ENCODE measurements around the gene WNT4.
A peak's percentile ranks its signal among the peaks of the same experiment; 100 is the strongest.

WNT4 gene

GRCh38 chr1:22143065-22144033, at the start of gene WNT4:
TSS of gene WNT4 (minus strand) at chr1:22143097. CDS start at chr1:22142922, 175 bp downstream.
- no peak for DNase-seq

DNA sequence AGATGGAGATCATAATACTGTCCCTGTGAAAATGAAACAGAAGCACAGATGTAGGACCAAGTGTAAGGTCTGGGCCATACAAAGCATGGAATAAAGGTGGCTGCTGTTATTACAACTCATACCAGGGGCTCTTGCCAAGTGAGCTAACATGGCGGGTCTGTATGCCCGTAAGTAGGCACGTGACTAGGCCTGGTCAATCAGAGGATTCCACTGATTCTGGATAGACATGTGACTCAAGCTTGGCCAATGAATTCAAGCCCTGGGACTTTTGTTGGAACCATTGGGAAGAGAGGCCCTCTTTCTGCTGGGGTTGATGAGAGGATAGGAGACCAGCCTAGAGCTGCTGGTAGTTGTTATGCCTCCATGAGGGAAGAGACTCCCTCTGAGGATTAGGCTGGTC, 47.8 kb upstream of the WNT4 start:
- DNase-seq: no peak

DNA sequence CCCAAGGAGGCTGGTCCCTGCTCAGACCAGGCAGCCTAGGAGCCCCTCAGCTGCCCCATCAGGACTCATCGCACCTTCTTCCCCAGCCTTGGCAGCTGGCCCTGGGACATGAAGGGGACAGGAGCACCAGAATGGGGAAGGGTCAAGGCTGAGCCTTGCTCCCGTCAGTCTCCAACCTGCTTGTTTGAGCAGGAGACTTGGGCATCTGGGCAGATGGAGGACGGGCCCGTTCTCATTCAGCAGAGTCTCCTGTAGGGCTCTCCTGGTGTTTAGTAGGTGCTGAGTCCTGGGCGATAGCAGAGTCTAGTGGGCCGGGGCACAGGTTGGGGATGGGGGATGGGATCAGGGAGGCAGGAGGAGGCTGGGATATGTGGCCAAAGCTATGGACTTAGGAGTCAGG, 47.4 kb upstream of the WNT4 start:
- DNase-seq: no peak

GRCh38 chr1:22189619-22190018, 46.7 kb upstream of the WNT4 start:
- no peak for DNase-seq

GRCh38 chr1:22188914-22189313, 46.0 kb upstream of the WNT4 start:
- no peak for DNase-seq

- no peak for DNase-seq
Measured at GRCh38 chr1:22188436-22188835, 45.5 kb upstream of the WNT4 start.

DNA sequence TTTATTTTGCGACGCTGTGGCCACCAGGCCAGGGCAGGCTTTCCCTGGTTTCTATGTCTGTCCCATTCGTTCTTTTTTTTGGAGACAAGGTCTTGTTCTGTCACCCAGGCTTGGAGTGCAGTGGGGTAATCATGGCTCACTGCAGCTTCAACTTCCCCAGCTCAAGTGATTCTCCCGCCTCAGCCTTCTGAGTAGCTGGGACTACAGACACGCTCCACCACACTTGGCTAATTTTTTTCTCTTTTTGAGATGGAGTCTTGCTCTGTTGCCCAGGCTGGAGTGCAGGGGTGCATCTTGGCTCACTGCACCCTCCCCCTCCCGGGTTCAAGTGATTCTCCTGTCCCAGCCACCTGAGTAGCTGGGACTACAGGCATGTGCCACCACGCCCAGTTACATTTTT, 43.4 kb upstream of the WNT4 start:
- DNase-seq: no peak

DNA sequence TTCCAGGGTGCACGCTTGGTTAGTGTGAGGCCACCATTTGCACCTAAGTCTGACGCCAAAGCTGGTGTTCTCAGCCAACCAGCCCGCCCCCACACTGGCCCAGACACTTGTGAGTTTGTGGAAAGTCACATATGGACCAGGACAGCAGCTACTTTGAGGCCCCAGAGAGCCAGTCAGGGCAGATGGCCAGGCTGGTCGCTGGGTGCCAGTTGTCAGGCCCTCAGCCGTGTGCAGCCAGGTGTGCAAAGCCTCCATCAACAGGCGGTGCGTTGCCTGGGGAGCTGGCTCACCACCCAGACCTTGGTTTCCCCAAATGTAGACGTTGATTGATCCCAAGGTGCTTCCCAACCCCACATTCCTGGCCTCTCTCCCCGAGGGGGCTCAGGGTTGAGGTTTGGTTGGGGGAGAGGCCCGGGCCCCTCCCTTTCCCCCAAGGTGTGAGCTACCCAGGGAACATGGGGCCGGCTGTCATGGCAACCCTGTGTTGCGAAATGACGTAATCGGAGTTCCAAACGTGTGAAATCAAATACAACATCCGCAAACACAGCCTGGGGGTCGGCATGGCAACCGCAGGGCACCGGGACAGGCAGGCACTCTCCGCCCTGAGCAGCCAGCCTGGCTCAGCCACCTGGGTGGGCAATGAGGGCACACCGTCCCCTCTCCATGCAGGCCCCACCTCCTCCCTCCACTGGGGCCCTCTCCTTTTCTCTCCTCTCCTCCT, 42.2 kb upstream of the WNT4 start:
- DNase-seq: no peak

DNA sequence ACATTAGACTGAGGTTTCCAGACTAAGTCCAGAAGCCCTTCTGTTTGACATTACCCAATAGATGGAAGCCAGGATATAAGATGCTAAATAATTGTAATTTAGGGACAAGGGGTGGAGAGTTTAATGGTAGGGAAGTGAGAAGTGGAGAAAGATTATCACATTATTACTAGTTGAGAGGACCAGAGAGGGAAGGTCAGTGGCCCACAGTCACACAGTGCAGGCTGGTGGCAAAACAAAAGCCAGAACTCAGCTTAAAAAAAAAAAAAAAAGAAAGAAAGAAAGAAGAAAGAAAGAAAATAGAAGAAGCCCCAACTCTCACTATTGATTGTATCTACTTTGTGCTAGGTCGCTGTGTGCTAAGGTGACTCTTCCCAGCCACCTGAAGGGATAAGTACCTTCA, 41.6 kb upstream of the WNT4 start:
- DNase-seq: no peak

GRCh38 chr1:22182715-22183114, 39.8 kb upstream of the WNT4 start:
- DNase-seq: no peak

DNA sequence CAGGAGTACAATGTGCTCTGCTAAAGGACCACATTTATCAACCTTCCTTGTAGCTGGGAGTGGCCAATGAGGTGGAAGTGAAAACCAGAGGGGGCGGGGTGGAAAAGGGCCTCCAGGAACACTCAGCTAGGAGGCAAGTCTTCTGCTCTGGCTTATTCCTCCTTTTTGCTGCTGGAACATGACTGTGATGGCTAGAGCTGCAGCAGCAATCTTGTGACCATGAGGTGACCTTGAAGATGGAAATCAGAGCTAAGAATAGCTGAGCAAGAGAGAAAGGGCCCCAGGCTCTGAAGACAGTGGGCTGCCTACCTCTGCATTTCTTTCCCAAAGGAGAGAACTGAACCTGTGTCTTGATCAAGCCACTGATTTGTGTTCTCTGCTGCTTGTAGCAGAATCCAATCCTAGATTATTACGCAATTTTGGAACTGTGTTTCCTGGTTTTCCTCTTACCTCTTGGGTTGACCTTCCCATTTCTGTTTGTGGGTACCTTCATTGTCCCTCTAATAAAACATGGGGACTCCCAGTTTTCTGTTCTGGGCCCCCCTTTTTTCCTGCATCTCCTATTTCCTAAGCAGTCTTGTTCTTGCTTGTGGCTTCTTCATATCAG, 36.4 kb upstream of the WNT4 start:
- no peak for DNase-seq

DNA sequence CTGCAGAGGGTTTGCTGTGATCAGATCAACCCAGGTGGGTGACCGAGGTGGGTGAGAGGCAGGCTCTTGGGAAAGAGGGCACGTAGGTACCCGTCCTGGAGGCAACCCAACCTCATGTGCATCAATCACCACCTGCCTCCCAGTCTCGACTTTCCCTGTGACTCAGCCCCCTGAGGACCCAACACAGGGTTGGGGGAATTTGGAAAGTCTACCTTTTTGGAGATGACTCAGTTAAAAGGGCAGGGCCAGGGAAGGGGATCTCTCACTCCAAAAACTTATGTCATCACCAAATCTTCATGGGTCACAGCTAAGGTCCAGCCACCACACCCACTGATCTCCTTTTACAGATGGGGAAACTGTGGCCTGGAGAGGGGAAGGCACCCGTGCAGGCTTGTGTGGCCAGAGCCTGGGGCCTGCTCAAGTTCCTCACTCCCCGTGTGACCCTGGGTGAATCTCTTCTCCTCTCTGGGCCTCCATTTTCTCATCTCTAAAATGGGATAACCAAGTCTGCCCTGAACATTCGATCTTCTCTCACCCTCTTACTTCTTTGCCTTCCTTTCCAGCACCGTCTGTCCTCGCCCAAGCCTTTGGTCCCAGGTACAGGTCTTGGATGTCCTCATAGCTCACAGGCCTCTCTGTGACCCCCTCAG, 34.6 kb upstream of the WNT4 start:
- DNase-seq: peak; percentile 24

- peak; percentile 38 for DNase-seq
Measured at GRCh38 chr1:22176258-22176657, 33.4 kb upstream of the WNT4 start.

- DNase-seq: no peak
Measured at GRCh38 chr1:22174446-22175220, 31.7 kb upstream of the WNT4 start.

GRCh38 chr1:22171951-22172715, 29.2 kb upstream of the WNT4 start:
- no peak for DNase-seq

DNA sequence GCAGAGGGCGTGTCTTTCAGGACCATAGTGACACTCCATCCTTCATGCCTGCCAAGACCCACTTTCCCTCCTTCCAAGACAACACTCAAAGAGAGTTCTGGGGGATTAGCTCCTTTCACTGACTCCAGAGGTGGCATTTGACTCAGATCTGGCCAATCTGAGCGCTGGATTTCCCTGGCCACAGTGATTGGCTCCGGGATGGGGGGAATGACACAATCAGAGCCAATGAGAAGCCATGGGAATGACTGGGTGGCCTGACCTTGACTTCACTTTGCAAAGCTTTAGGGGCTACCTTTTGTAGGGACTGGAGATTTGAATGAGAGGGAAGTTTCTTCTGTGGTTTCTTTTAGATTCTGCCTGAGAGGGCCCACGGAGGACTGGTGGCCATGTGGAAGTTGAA, 26.9 kb upstream of the WNT4 start:
- DNase-seq: no peak

- no peak for DNase-seq
Measured at GRCh38 chr1:22168412-22168973, 25.6 kb upstream of the WNT4 start.

DNA sequence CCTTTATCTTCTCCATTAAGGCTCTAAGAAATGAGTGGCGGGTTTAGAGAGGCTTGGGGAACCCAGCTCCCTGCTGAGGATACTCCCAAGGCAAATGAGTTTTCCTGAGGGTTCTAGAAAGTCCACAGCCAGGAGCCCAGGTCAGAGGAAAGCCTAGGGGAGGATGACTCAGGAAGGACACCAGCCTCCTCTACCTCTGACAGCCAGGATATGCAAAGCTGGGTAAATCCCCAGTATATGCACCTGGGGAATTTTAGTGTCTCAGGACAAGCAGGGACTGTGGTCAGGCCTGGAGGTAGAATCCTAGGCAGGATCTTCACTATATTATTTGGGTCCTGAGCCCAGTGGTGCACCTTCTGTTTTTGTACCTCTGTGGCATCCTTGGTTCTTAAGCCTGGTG, 23.5 kb upstream of the WNT4 start:
- no peak for DNase-seq

DNA sequence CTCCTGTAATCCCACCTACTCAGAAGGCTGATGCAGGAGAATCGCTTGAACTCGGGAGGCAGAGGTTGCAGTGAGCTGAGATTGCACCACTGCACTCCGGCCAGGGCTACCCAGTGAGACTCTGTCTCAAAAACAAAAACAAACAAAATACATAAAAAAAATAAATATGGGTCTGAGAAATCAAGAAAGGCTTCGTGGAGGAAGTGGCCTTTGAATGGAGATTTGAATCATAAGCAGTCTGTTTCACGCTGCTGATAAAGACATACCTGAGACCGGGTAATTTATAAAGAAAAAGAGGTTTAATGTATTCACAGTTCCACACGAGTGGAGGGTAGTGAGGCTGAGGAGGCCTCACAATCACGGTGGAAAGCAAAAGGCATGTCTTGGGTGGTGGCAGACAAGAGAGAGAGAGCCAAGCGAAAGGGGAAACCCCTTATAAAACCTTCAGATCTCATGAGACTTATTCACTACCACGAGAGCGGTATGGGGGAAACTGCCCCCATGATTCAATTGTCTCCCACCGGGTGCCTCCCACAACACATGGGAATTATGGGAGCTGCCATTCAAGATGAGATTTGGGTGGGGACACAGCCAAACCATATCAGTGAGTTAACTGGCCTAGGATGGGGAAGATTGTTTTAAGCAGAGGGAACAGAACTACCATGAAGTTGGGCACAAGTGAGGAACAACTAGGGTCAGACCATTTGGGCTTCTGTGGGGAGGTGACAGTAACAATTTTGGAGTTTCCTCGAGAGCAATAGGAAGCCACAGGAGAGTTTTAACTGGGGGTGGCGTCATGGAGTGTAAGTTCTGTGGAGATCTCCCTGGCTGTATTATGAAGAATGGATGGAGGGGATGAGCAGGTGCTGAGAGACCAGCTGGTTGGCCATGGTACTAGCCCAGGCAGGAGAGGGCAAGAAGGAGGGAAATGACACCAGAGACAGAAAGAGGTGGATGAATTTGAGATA, 22.2 kb upstream of the WNT4 start:
- no peak for DNase-seq

DNA sequence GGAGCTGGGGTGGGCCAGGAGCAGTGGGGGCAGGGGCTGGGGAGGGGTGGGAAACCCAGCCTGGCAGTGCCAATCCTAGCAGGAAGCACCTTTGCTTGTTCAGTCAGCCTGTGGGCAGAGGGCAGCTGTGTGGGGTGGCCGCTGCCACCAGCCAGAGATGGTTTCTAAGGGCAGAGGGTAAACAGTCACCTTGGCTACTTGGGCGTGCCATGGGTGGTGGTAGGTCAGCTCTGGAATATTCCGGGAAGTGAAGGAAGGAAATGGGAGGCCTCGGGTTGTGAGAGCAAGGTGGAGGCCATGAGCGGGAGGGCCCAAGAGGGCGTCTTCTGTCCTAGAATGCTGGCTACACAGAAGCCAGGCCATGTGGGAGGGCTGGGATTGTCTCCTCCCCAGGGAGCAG, 20.7 kb upstream of the WNT4 start:
- no peak for DNase-seq

Measured in stimulated activated CD4-positive, alpha-beta T cell treated with anti-CD3 and anti-CD28 coated beads, Interleukin-1b, Interleukin-23, amount 100 ng/mL, for 48 hours (primary cell).